Ovary (tissue), 9 donors: ENCODE data around the gene RMDN2. TPM values are rescaled to one million over a fixed set of nuclear protein-coding genes. Genes with fewer than 3 reads are reported as not detected.

Experiments
- DNase-seq, 5 donors: peaks; one replicate each; pipeline ENCODE4 v3.0.0-alpha.2; 2019 to 2020
- H3K27ac ChIP-seq, 2 donors: fragments of 200-600 bp; one replicate each; pipeline versions ENCODE4 v1.5.1 to v1.8.0; 2019 to 2022
- H3K27me3 ChIP-seq: fragments of 200-600 bp; one replicate; pipeline ENCODE4 v1.8.0; 2022
- H3K36me3 ChIP-seq: fragments of 200-600 bp; sonication (generic); one replicate; pipeline ENCODE4 v1.5.1; 2019
- H3K4me1 ChIP-seq: one replicate; pipeline ENCODE4 v1.8.1; 2013; ENCODE audit warnings: mild to moderate bottlenecking, moderate library complexity; ENCODE audit not compliant: insufficient read depth
- H3K4me3 ChIP-seq: fragments of 200-600 bp; sonication (generic); one replicate; pipeline ENCODE4 v1.5.1; 2017
- H3K9me3 ChIP-seq, 2 donors: fragments of 200-600 bp in 1 of 2; sonication (generic) in 1 of 2; one replicate each; pipeline versions ENCODE4 v1.5.1 to v1.8.1; 2013 to 2019; ENCODE audit warnings: mild to moderate bottlenecking in 1 of 2, moderate library complexity in 1 of 2
- CTCF ChIP-seq, 3 donors: fragments of 450-650 bp in 2 of 3; fragments of 200-600 bp in 1 of 3; IDR thresholded peaks; one replicate each; pipeline versions ENCODE4 v1.5.1 to v1.8.0; 2016 to 2022; ENCODE audit warnings: antibody characterized with exemption in 3 of 3, mild to moderate bottlenecking in 1 of 3
- EP300 ChIP-seq: sonication (generic); formaldehyde crosslinking; IDR thresholded peaks from one replicate; pipeline ENCODE4 v1.6.1; 2017; ENCODE audit warnings: antibody characterized with exemption
- POLR2A ChIP-seq: fragments of 450-650 bp; IDR thresholded peaks from one replicate; pipeline ENCODE4 v1.6.1; 2017; ENCODE audit warnings: antibody characterized with exemption, mild to moderate bottlenecking, moderate library complexity
- WGBS, 3 donors: extraction: QIAGEN DNeasy Blood & Tissue Kit in 1 of 3; methylation state at CpG; one replicate each; pipeline versions ENCODE4 v1.1.5 to v1.1.7; 2013 to 2017; 5-methylcytosine and 5-hydroxymethylcytosine counted together
- intact Hi-C, 4 donors: fragments of 100-400 bp; cut with DNase I; formaldehyde crosslinking; loops; one replicate each; pipeline versions ENCODE4 v1.11.0 to v1.15.1; 2022 to 2023
- polyA plus RNA-seq, 2 donors: library from polyadenylated mRNA; stranded (reverse); fragments of 200-250 nt in 1 of 2; fragments of 350-450 nt in 1 of 2; fragmentation: Illumina TruSeq in 1 of 2; extraction: RNeasy Lipid Tissue Mini Kit (QIAGEN cat#74804) in 1 of 2; gene quantifications; one replicate each; pipeline ENCODE4 v1.2.3, GENCODE V29; 2013 to 2014
- total RNA-seq, 7 donors: library from RNA; depleted of rRNA in 2 of 7; stranded (reverse); fragments of >200 nt in 2 of 7; fragmentation: NEBNext Ultra II Directional in 3 of 7; extraction: Animal tissue kit (Norgen Biotek cat#: 25700) in 3 of 7; gene quantifications; one replicate each; pipeline versions ENCODE4 v1.1.0 to v1.2.4, GENCODE V29; 2016 to 2023
- donor health status: DM: no; HTN: no; CAD: no; lungs with moderate emphysema.
- donor health status: DM: no; HTN: no; CAD: no.
- donor health status: Bipolar disorder and iron deficiency.
- donor health status: DM: yes; HTN: yes; CAD: no.
- donor health status: DM: no; HTN: no; CAD: no.
- donor health status: DM: yes; HTN: yes; CAD: no.

The RMDN2 gene
- total and polyA plus RNA-seq, 9 donors, result 4.7 to 60.9 (median 6.4) TPM

DNA sequence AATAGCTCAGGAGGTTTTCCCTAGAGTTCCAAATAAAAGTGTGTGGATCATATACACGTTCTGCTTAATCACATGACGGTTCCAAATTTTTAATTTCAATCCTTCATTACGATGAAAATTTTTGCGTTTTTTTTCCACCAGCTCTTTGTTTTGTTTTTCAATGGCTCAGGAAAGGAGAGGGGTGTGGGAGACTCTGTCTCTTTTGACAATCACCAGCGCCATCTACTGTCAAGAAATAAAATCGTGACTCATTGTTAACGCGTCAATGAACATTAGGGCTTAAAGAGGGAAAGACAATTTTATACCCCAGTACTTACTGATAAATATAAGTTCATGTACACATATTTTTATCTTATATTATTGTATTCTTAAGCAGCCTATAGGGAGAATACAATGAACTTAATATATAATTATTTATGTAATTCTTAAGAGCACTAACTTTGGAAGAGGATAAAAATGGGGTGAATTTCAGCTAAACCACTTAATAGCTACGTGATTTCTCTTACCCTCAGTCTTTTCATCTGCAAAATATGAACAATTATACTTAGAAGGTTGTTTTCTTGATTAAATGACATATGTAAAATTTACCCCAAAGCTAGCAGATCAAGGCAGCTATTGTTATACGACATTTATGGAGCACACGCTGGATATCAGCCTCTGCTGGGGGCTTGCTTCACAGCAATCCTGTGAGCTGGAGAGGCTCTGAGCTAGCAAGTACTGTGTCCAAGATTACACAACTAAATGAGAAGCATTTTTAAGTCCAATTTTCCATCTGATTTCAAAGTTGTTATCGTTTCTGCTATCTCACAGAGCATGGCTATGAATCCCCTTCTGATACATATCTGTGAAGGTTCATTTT lies 47.4 kb upstream of the RMDN2 start:
- H3K36me3 ChIP-seq, result no peaks in the 10 kb centered on the region
- no peaks in the 10 kb centered on the region for H3K9me3 ChIP-seq
- WGBS, 3 donors, result 28 to 30% (median 30%) methylated on average over 12 of the region's 12 CpGs
- intact Hi-C loops, result loop anchor here (2.0 to 10.0 kb wide), 4 partner anchors 463 to 485 kb away; no protein-coding TSS in a partner anchor
- TF ChIP-seq POLR2A (no peak), CTCF (IDR thresholded peaks at IDR 0.05) (peak; percentile 59 to 77 (median 73)), EP300 (no peak)
- no peaks in the 10 kb centered on the region for H3K4me1 ChIP-seq
- H3K4me3 ChIP-seq, result no peak overlapping the region
- no peaks in the 10 kb centered on the region for H3K27me3 ChIP-seq
- peak in 1 of 5 donors; percentile 32 for DNase-seq
- no peak overlapping the region for H3K27ac ChIP-seq

GRCh38 chr2:37878536-37878935 lies 46.6 kb upstream of the RMDN2 start:
- Histone ChIP-seq H3K4me1 (no peaks in the 10 kb centered on the region), H3K36me3 (no peaks in the 10 kb centered on the region), H3K4me3 (no peak overlapping the region), H3K27me3 (no peaks in the 10 kb centered on the region), H3K27ac (no peak overlapping the region), H3K9me3 (no peaks in the 10 kb centered on the region)
- intact Hi-C loops, result loop anchor here in 3 of 4 donors (5.0 to 10.0 kb wide), 3 partner anchors 464 to 486 kb away; no protein-coding TSS in a partner anchor
- WGBS, 3 donors, result 88 to 91% (median 89%) methylated on average over 3 to 4 of the region's 4 CpGs
- TF ChIP-seq EP300 (no peak), POLR2A (no peak), CTCF (IDR thresholded peaks at IDR 0.05) (no peak)
- DNase-seq, result no peak

GRCh38 chr2:37880551-37880950 lies 44.5 kb upstream of the RMDN2 start:
- H3K4me3 ChIP-seq, result no peak overlapping the region
- no peaks in the 10 kb centered on the region for H3K4me1 ChIP-seq
- H3K27ac ChIP-seq, result no peak overlapping the region
- intact Hi-C loops, result no loop called here
- no peaks in the 10 kb centered on the region for H3K9me3 ChIP-seq
- 79 to 82% (median 79%) methylated on average over 9 of the region's 9 CpGs for WGBS, 3 donors
- H3K27me3 ChIP-seq, result no peaks in the 10 kb centered on the region
- no peak for TF ChIP-seq CTCF (IDR thresholded peaks at IDR 0.05)
- TF ChIP-seq EP300, result no peak
- TF ChIP-seq POLR2A, result no peak
- DNase-seq, result no peak
- H3K36me3 ChIP-seq, result no peaks in the 10 kb centered on the region

GRCh38 chr2:37881397-37881796 lies 43.7 kb upstream of the RMDN2 start:
- Histone ChIP-seq H3K4me1 (no peaks in the 10 kb centered on the region), H3K27me3 (no peaks in the 10 kb centered on the region), H3K27ac (no peak overlapping the region), H3K4me3 (no peak overlapping the region), H3K9me3 (no peaks in the 10 kb centered on the region), H3K36me3 (no peaks in the 10 kb centered on the region)
- intact Hi-C loops, result no loop called here
- no peak for TF ChIP-seq POLR2A
- no peak for TF ChIP-seq CTCF (IDR thresholded peaks at IDR 0.05)
- TF ChIP-seq EP300, result no peak
- no peak for DNase-seq
- 75 to 77% (median 77%) methylated on average over 9 of the region's 9 CpGs for WGBS, 3 donors
